Measurements from ENCODE around the gene CCDC170. TPM values are rescaled to one million over a fixed set of nuclear protein-coding genes. Genes with fewer than 3 reads are reported as not detected.
"Not testable (repeated sequence)": the region's sequence is repeated elsewhere in the genome, so short reads cannot be mapped to it uniquely, and the experiment has no call there.

Gene CCDC170
- total and polyA plus RNA-seq, 2 experiments from 2014 or later, result 1.2 TPM

DNA sequence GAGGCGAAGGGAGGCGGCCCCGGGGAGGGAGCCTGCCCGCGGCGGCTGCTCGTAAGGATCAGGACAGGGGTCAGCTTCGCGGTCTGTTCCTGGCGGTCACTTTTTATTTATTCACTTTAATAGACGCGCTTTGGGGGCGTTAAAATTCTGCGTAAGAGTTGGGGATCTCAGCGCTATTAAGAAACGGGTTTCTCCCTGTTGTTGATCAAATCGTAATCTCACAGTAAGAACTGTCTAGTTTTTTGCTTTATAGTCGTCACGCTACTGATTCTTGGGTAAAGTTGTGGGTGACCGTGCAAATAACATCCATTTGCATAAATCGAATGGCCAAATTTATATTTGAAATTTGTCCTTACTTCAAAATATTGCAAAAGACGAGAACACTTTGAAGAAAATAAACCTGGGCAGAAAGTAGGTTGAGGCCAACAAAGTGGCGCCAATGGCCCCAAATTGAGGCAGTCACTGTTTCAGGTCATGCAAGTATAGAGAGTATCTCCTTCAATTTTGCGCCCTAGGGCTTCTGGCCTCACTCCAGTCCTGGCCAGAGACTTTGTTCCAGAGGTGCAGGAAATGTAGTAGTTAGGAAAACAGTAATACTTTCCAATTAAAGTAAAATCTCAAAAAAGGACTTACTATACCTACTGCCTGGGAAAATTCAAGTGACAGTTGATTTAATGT is 40.9 kb upstream of the CCDC170 start:
- 2% methylated on average over 24 of the region's 24 CpGs for WGBS (ENCODE audit: low lambda C conversion rate, missing lambda C conversion rate)

GRCh38 chr6:151455751-151456398 is 37.9 kb upstream of the CCDC170 start:
- 29% methylated on average over 7 of the region's 10 CpGs for WGBS (ENCODE audit: low lambda C conversion rate, missing lambda C conversion rate)
- H3K9me3 ChIP-seq (ENCODE audit: low read depth); H3K27me3 ChIP-seq; H2AFZ ChIP-seq; H3K9me2 ChIP-seq (replicated peaks; ENCODE audit: insufficient read depth); DNase-seq (ENCODE audit: low spot score); H4K20me1 ChIP-seq (ENCODE audit: insufficient read depth, poor library complexity, severe bottlenecking); H3K36me3 ChIP-seq (replicated peaks; ENCODE audit: insufficient read depth, low read depth); H3K4me3 ChIP-seq: not testable (repeated sequence)
- H3K4me2 ChIP-seq, result peak overlapping the region; percentile 23
- H3K4me1 ChIP-seq (ENCODE audit: insufficient read depth), result peaks cover 14% of the 10 kb centered on the region
- peak overlapping the region; percentile 88 for H3K27ac ChIP-seq
- peaks cover 74% of the 10 kb centered on the region for H3K79me2 ChIP-seq

More for the DNA sequence above, 40.9 kb upstream of the CCDC170 start:
- peaks cover 68% of the 10 kb centered on the region for H3K79me2 ChIP-seq
- H3K9me3 ChIP-seq (ENCODE audit: low read depth), result no peaks in the 10 kb centered on the region
- peak overlapping the region; percentile 70 for H3K4me3 ChIP-seq
- TF ChIP-seq EZH2phosphoT487 (IDR thresholded peaks at IDR 0.05; ENCODE audit: low read depth, severe bottlenecking, unreplicated experiment) (no peak), CTCF (IDR thresholded peaks at IDR 0.05; ENCODE audit: poor library complexity) (no peak), EZH2 (IDR thresholded peaks at IDR 0.05; ENCODE audit: borderline replicate concordance) (no peak)
- no peaks in the 10 kb centered on the region for H3K9me2 ChIP-seq (replicated peaks; ENCODE audit: insufficient read depth)
- H4K20me1 ChIP-seq (ENCODE audit: insufficient read depth, poor library complexity, severe bottlenecking), result no peaks in the 10 kb centered on the region
- peaks cover 14% of the 10 kb centered on the region for H3K4me1 ChIP-seq (ENCODE audit: insufficient read depth)
- peak; percentile 24 for DNase-seq (ENCODE audit: low spot score)
- no peaks in the 10 kb centered on the region for H3K36me3 ChIP-seq (replicated peaks; ENCODE audit: insufficient read depth, low read depth)
- peak overlapping the region; percentile 62 for H2AFZ ChIP-seq
- H3K27me3 ChIP-seq, result no peaks in the 10 kb centered on the region
- peak overlapping the region; percentile 81 for H3K4me2 ChIP-seq
- peak overlapping the region; percentile 92 for H3K27ac ChIP-seq

GRCh38 chr6:151461673-151462072 is 32.1 kb upstream of the CCDC170 start:
- Histone ChIP-seq H3K79me2 (peaks cover 53% of the 10 kb centered on the region), H2AFZ (no peak overlapping the region), H3K36me3 (replicated peaks; ENCODE audit: insufficient read depth, low read depth) (peaks cover 6% of the 10 kb centered on the region), H3K4me1 (ENCODE audit: insufficient read depth) (peaks cover under 1% of the 10 kb centered on the region), H3K4me2 (no peak overlapping the region), H3K27ac (no peak overlapping the region), H4K20me1 (ENCODE audit: insufficient read depth, poor library complexity, severe bottlenecking) (no peaks in the 10 kb centered on the region), H3K27me3 (no peaks in the 10 kb centered on the region), H3K4me3 (no peak overlapping the region), H3K9me2 (replicated peaks; ENCODE audit: insufficient read depth) (no peaks in the 10 kb centered on the region), H3K9me3 (ENCODE audit: low read depth) (no peaks in the 10 kb centered on the region)
- no peak for TF ChIP-seq EZH2 (IDR thresholded peaks at IDR 0.05; ENCODE audit: borderline replicate concordance)
- no peak for TF ChIP-seq EZH2phosphoT487 (IDR thresholded peaks at IDR 0.05; ENCODE audit: low read depth, severe bottlenecking, unreplicated experiment)
- no peak for TF ChIP-seq CTCF (IDR thresholded peaks at IDR 0.05; ENCODE audit: poor library complexity)
- 92% methylated on average over 4 of the region's 4 CpGs for WGBS (ENCODE audit: low lambda C conversion rate, missing lambda C conversion rate)
- no peak for DNase-seq (ENCODE audit: low spot score)

DNA sequence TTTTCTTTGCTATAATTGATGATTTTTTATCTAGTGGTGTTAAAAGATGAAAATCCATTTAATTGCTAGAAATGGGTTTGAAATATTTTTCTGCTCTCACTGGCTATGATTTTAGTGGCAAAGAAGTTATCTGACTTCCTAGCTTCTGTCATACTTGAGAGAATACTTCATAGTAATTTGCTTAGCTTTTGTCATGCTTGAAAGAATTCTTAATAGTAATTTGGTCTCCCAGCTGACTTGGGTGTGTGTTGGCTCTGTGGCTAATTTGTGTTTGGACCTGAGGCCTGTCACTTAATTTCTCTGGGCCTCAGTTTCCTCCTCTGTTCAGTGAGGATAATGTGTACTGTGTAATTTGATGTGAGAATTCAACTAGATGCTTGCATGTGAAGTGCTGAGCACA is 29.1 kb upstream of the CCDC170 start:
- Histone ChIP-seq H3K27ac (no peak overlapping the region), H4K20me1 (ENCODE audit: insufficient read depth, poor library complexity, severe bottlenecking) (no peaks in the 10 kb centered on the region), H3K4me1 (ENCODE audit: insufficient read depth) (no peaks in the 10 kb centered on the region), H3K27me3 (no peaks in the 10 kb centered on the region), H3K4me3 (no peak overlapping the region), H2AFZ (no peak overlapping the region), H3K79me2 (peaks cover 25% of the 10 kb centered on the region), H3K9me2 (replicated peaks; ENCODE audit: insufficient read depth) (no peaks in the 10 kb centered on the region), H3K9me3 (ENCODE audit: low read depth) (no peaks in the 10 kb centered on the region), H3K36me3 (replicated peaks; ENCODE audit: insufficient read depth, low read depth) (peaks cover 6% of the 10 kb centered on the region), H3K4me2 (no peak overlapping the region)
- TF ChIP-seq EZH2 (IDR thresholded peaks at IDR 0.05; ENCODE audit: borderline replicate concordance) (no peak), CTCF (IDR thresholded peaks at IDR 0.05; ENCODE audit: poor library complexity) (no peak), EZH2phosphoT487 (IDR thresholded peaks at IDR 0.05; ENCODE audit: low read depth, severe bottlenecking, unreplicated experiment) (no peak)
- DNase-seq (ENCODE audit: low spot score), result no peak
